HG03575 (cell line): Measurements from ENCODE around the gene PFDN1.
A peak's percentile ranks its signal among the peaks of the same experiment; 100 is the strongest.
"Not testable (repeated sequence)": the region's sequence is repeated elsewhere in the genome, so short reads cannot be mapped to it uniquely, and the experiment has no call there.

ENCODE experiments used
- ATAC-seq: cut with Tn5 transposase; IDR thresholded peaks from one replicate; pipeline ENCODE4 v1.9.1; 2021; ENCODE audit not compliant: unreplicated experiment, insufficient number of reproducible peaks, low FRiP score; ENCODE audit errors: extremely low read depth

The PFDN1 gene

DNA sequence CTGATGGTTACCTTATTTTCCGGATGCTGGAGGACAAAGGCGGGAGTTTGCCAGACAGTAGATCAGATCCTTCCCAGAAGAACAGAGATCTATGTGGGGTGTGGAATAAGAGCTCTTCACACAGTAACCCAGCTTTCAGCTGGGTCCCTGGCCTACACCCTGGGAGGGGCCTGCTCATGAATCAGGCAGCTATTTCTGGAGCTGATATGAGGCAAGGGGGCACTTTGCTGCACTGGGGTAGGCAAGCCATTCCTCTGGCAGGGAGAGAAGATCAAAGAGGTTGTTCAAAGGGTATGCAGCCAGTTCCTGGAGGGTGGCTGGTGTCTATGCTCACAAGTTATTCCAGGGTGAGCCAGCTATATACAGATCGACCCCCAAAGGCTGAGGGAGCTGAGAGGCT is 79.3 kb downstream of the PFDN1 start:
- ATAC-seq = no peak

DNA sequence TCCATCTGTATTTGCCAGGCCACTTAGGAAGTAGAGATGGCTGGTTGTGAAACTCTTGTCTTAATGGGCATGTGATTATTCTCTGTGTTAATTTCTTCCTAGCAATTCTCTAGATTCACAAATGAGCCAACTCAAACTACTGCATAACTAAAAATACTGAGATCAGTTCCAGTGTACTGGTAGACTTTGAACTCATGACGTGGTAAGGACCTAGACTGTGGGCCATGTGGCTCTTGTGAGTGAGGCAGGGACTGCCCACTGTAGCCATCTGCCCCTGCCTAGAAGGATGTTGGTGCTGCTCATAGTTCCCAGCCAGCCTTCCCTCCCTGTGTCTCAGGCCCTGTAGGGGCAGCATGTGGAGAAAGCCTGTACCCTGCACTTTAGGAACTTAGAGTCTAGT is 80.5 kb downstream of the PFDN1 start:
- ATAC-seq = no peak

DNA sequence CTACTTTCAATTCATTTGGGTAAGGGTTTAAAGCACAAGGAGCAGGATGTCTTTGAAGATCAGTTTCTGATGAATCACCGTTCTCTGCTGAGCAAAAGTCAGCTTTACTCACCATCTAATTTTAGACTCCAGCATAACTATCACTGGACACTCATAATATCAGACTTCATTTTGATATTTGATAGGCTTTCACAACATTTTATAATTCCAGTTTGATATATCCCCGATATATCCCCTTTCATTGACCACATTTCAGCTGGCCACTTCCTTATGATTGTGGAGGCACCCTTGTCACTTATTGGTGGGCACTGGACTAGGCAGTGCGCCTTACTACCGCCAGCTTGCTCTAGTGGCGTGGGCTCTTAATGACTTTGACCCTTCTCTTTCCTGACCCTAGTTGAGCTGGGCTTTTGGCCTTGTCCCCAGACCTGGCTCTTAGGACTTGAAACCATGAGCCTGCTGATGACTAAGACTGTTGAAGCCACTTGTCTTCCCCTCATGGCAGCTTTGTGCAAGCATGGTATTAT is 81.1 kb downstream of the PFDN1 start:
- ATAC-seq = no peak

DNA sequence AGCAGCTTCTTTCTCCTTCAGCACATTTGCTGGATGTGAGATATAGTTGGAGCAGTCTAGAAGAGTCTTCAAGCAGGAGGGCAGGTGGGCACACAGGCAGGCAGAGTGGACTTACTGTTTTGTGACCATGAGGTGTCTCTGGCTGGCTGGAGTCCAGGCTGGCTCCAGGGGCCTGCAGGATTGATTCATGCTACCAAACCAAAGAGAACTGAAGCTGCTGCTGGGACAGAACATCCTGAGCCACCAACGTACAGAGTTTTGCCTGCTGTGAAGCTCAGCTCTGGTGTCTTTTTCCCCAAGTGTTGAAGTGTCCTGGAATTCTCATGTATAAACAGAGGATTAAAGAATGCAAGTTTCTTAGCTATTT is 82.2 kb downstream of the PFDN1 start:
- no peak for ATAC-seq

DNA sequence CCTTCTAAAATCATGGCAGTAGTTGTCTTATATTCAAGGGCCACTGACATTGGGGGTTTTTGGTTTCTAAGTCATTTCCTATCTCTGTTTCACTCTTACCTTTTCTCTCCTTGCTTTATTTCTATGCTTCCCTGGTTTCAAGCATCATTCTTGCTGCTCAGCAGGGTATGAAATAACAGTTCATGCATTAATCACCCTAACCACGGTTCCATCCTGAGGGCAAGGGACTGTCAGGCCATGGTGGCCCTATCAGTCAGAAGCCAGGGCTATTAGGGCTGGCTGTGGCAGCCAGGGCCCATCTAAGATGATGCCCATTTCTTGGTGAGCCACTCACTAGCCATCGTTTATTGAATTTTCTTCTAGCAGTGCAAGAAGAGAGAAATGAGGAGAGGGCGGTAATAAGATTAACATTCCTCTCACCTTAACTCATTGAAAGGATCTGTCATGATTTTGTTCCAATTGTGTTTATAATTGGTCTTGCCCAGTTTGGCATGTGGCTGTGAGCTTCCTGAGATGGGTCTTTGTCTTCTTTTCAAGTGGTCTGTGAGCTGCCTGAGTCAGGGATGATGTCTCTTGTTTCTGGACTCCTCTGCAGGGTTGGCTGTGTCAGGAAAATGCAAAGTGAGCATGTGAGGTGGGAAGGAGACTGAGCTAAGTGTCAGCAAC is 82.7 kb downstream of the PFDN1 start:
- ATAC-seq = peak; percentile 49

DNA sequence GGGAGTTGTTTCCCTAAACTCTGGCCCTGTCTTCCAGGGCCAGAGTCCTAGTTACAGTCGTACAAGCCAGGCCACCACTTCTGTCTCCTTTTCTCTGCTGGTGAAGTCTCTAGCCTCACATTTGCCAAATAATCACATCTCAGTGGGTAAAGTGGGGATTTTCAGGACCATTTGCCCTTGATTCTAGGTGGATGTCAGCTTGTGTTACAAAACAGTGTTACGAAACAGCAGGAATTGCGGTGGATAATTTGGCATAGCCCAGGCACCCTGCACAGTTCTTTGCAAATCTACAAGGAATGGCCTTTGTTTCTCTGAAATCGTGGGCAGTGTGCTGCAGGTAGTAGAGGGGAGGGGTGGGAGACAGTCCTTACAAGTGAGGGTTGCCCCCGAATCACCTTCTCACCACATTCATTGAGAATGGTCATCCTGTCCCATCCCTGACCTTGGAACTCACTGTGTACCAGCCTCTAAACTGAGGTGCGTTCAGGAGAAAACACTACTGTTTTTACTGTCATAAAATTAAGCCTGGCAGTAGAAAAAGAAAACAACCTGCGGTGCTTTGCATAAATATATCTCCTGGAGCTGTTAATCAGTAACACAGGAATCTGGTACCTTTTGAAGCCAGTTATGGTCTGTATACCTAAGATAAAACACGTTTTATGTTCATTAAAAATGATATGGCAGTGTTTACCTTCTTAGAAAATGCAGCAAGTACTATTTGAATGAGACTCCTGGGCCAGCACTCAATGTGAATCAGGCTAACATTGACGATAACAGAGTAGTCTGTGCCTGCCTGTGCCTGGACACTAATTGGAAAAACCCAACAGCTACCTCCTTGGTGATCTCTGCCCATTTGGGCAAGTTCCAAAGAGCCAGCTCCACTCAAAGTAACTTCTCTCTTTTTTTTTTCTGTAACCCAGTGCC is 83.6 kb downstream of the PFDN1 start:
- ATAC-seq = no peak

DNA sequence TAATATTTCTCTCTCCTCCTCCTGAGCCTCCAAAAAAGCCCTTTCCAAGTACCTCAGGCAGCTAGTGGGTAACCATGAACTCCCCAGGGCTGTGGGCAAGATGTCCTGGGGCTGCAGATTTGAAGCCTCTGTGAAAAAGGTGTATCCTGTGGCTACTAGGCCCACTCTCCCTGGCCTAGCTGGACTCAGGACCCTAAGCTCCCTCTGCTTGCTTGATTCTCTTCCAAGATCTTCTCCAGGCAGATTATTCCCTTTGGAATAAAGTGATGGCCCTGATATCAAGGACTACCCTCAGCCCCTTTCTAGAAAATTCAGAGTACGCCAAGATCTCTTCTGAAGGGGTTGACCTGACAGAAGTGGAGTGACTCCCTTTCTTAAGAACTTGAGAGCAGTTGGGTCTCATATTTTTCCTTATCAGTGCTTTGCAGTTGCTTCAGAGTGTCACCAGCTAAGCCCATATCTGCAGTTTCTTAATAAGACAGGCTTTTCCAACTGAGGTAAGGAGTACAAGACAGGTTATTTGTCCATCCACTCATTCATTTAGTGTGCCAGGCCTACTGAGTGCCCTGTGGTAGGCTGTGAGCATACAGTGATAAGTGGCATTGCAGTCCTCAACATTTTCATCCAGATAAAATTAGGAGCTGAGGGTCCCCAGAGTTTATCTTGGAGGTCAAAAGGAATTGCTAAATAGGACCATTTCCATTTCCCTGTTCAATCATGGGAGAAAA is 85.4 kb downstream of the PFDN1 start:
- no peak for ATAC-seq

DNA sequence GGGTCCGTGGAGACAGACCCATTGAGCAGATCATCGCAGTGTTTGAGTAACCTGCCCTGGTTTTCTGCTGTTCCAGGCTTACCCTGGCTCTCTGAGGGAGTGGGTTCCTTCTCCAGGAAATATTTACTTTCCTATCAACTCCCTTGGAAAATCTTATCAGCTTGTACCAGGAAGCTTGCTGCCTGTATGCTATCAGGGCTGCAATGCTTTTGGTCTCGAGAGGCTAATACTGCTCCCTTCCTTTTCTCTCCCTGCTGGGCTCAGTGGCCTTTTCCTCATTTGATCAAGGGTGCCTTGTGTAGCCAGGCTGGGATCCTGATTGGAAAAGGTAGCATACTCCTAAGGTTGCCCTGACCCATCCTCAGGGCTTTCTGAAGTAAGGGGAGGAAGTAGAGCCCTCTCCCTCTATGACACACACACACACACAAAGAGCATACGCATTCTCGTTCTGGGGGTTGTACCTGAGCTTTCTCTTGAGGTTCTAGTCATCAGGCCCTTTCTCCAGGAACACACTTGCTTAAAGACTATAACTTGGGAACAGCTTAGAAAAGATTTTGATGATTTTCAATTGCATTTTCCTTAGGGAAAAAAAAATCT is 86.3 kb downstream of the PFDN1 start:
- no peak for ATAC-seq

DNA sequence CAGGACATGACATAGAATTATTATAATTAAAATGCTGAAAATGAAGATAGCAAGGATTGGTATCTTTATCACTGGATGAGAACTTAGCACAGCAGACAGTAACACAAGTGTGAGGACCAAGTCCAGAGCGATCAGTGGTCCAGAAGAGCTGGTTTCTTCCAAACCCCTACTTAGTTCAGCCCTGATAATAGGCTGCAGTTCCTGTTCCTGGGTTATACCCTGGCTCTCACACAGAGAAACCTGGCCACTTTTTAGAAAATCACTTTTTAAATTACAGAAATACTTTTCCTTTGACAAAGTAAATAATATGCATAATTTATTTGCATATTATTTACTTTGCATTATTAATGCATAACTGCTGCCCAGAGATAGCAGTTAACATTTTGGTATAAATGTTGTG is 87.6 kb downstream of the PFDN1 start:
- no peak for ATAC-seq

DNA sequence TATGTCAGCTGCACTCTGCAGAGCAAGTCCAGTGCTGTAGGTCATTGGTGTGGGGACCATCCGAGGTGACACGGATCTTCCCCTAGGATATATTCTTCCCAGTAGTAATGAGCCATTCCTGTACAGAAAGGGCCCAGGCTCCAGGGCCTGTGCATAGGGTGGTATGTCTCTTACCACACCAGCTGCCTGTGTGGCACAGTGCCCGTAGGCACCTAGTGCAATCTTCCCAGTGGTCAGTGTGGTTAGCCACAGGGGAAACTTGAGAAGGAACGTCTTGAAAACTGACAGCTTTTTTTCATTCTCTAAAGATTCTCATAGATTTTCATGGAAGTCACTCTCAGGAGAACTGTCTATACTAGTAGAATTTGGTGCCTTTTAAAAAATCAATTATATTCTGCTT is 88.1 kb downstream of the PFDN1 start:
- ATAC-seq = no peak

DNA sequence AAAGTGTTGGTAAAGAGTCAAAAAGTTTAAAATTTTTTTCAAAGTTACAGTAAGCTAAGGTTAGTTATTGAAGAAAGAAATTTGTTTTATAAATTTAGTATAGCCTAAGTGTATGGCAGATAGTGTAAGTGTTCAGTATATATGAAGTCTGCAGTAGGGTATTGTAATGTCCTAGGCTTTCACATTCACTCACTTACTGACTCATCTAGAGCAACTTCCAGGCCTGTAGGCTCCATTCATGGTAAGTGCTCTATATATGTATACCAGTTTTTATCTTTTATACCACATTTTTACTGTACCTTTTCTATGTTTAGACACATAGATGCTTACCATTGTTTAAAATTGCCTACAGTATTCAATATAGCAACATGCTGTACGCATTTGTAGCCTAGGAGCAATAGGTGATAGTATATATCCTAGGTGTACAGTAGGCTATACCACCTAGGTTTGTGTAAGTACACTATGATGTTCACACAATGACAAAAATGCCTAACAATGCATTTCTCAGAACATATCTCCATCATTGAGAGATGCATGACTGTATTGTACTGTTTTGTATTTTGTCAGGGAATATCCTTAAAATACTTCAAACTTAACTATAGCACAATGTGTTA is 89.4 kb downstream of the PFDN1 start:
- ATAC-seq = peak; percentile 95

DNA sequence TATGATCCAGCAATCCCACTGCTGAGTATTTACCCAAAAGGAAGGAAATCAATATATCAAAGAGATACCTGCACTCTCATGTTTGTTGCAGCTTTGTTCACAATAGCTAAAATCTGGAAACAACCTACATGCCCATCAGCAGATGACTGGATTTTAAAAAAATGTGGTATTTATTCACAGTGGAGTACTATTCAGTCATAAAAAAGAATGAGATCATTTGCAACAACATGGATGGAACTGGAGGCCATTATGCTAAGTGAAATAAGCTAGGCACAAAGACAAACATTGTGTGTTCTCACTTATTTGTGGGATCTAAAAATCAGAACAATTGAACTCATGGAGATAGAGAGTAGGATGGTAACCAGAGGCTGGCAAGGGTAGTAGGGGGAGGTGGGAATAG is 94.8 kb downstream of the PFDN1 start:
- ATAC-seq = no peak

DNA sequence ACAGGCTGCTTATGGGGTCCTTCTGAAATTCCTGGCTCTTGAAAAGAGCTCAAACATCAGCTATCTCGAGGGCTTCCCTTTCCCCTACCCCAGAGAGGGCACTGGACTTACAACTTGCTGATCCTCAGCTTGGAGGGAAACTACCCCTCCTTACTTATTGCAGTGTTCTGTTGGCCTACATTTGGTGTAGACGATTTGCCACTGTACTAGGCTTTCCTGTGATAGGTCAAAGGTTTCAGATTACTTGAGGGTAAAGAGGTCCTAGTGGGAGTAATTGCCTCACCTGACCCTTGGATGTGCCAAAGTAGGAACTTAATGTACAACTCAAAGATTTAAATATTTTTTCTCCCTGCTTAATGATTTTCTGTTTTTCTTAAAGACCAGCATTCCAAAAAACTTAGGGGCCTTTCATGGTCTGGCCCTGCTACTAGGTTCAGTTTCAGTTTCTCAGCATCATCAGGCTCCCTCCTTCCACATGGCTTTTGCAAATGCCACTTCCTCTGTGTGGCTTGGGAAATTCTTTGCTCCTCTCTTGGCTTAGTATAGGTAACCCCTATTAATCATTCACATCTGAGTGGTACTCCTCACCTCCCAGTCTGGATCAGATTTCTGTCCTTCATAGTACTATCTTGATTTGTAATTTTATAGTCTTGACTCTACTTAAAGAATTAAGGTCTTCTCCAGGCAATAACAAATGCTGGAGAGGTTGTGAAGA is 95.5 kb downstream of the PFDN1 start:
- no peak for ATAC-seq

DNA sequence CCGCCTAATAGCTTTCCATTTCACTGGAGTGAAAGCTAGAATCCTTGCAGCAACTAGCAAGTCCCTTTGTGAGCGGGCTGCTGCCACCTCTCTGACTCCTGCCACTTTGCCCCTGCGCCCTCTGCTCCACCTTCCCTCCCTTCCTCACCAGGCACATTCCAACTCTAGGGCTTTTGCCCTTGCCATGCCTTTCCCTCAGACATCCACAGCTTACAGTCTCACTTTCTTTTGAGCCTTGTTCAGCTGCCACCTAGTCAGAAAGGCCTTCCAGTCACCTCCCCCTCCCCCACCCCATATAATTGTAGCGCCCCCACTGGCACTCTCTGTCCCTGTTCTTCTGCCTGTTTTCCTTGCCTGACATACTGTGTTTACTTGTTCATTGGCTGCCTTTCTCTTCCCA is 96.9 kb downstream of the PFDN1 start:
- ATAC-seq = no peak

DNA sequence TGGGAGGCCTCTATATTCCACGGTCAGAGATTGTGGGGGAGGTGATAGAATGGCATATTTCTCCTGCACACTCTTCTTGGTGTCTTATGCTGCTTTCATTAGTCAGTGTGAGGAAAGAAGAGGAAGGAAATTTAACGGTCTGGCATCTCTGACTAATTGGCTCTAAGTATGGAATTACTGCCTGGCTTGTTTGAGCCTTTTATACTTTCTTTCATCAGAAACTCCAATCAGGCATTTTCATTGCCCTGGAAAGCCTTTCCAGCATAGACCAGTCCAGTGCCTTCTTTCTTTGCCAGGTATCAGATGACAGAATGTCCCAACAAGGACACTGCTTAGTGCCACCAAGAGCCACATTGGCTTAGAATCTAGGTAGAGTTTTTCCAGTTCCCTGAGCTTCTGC is 97.7 kb downstream of the PFDN1 start:
- no peak for ATAC-seq

DNA sequence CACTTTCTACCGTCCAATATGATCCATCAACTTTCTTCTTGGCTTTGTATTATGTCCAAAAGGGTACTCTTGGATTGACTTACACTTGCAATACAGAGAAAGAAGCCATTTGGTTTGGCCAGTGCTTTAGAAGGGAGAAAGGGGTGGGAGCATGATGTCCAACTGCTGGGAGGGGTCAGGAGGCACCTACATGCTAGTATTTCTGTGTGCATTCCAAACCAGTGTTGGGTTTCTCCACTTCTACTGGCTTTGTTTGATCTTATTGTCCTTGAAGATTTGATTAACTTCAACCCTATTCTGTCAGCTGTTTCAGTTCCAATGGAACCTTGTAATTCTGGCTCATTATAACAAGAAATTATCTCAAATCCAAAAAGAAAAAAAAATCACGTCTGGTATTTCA is 100.3 kb downstream of the PFDN1 start:
- ATAC-seq = no peak

DNA sequence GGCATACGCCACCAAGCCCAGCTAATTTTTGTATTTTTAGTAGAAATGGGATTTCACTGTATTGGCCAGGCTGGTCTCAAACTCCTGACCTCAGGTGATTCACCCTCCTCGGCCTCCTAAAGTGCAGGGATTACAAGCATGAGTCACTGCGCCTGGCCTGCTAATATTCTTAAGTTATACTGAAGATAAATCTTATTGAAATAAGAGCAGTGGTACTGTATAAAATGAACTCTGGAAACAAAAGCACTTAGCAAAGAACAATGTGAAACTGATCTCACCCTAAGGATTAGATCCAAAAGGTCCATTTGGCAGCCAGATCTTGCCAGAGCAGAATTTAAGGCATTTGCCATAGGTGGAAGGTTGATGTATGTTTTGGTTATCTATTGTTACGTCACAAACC is 100.8 kb downstream of the PFDN1 start:
- no peak for ATAC-seq

DNA sequence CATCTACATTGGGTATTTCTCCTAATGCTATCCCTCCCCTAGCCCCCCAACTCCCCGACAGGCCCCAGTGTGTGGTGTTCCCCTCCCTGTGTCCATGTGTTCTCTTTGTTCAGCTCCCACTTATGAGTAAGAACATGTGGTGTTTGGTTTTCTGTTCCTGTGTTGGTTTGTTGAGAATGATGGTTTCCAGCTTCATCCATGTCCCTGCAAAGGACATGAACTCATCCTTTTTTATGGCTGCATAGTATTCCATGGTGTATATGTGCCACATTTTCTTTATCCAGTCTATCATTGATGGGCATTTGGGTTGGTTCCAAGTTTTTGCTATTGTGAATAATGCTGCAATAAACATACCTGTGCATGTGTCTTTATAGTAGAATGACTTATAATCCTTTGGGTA is 104.0 kb downstream of the PFDN1 start:
- ATAC-seq = not testable (repeated sequence)
